Urothelium cell line (cell line): Measurements from ENCODE around the gene SERPINA5.

Experiments
- DNase-seq: peaks from one replicate; pipeline ENCODE4 v3.0.0; 2011; ENCODE audit warnings: low spot score, mixed read lengths
- FAIRE-seq: peaks from 2 replicates; lab custom pipeline; 2011; peaks lifted over from hg19 to GRCh38; lab: Jason Lieb, UNC

Gene SERPINA5

DNA sequence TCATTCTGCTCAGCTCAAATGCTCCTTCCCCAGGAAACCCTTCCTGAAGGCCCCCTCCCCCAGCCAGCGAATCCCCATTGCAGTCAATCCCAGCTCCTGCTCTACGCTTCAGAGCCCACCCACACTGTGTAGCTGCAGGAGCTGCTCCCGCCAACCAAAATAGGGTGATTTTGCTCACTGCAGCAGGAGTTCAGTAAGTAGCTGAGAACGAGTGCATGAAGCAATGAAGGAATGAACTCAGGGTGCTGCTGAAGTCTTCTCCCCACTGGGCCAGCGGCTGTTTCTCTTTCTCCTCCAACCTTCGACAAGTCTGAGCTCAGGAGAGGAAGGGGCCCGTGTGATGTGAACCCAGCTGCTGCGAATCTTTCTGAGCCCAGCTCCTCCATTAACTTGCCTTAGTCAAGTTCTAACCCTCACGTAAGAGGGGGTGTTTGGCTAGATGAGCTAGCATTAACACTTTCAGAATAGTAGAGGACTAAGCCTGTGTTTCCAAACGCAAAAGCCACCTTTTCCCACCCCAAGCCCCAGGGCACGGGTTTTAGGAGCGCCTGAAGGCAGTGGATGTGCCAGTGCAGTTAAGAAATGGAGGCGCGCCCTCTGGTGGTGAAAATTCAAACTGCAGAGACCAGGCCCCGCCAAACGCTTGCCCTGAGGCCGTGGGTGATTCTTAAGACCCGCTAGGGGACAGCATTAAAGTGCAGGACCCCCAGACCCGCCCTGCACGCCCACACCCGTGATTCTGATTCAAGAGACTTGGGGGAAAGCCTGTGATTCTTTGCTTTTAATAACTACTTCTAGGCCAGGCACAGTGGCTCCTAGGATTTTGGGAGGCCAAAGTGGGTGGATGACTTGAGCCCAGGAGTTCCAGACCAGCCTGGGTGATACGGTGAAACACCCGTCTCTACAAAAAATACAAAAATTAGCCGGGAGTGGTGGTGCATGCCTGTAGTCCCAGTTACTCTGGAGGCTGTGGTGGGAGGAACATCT, 31.9 kb upstream of the SERPINA5 start:
- peak; percentile 61 for DNase-seq

GRCh38 chr14:94550041-94550440, 31.2 kb upstream of the SERPINA5 start:
- no peak for DNase-seq
- FAIRE-seq = no peak

More for the DNA sequence above, 31.9 kb upstream of the SERPINA5 start:
- no peak for FAIRE-seq

- FAIRE-seq = no peak
- no peak for DNase-seq
Measured at GRCh38 chr14:94555991-94556390, 25.2 kb upstream of the SERPINA5 start.

DNA sequence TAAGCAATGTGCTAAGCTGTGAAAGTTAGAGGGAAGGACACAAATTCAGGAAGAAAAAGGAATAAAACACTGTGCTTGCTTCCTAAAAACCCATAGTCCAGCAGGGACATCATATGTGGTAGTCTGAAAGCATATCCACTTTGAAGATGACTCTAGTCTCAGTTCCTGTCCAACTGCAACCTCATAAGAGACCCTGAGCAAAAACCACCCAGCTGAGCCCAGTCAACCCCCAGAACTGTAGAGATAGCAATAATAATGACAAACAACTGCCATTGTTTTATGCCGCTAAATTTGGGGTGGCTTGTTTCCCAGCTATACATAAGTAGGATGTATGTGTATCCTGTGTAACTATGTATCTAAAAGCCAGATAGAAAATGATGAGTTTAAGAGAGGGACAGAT, 23.9 kb upstream of the SERPINA5 start:
- DNase-seq = no peak

GRCh38 chr14:94558842-94559241, 22.4 kb upstream of the SERPINA5 start:
- FAIRE-seq (no peak), DNase-seq (no peak)

More for the DNA sequence above, 23.9 kb upstream of the SERPINA5 start:
- FAIRE-seq = no peak

- FAIRE-seq (no peak), DNase-seq (no peak)
Measured at GRCh38 chr14:94559638-94560290, 21.5 kb upstream of the SERPINA5 start.

DNA sequence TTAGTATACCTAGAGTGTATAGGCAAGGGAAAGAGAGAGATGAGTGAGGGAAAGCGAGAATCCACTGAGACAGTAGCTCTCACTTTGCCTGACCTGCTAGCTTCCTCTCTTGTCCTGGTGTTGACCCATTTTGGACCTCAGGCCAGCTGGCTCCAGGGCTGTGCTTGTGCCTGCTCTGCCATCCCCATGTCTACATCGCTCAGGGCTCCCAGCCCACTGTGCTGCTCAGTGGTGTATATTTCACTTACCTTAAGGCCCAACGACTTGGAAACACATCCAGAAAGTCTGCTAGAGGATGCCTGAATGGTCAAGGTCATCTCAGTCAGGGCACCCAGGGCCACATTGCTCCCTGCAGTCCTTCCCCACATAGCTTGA, 20.9 kb upstream of the SERPINA5 start:
- FAIRE-seq (no peak), DNase-seq (no peak)

GRCh38 chr14:94560751-94561655, 20.2 kb upstream of the SERPINA5 start, which contains the start of gene SERPINA4:
TSS of gene SERPINA4 (plus strand) at chr14:94561442. CDS start at chr14:94563483, 2,041 bp downstream.
- DNase-seq (no peak), FAIRE-seq (no peak)

GRCh38 chr14:94561656-94562010, 19.6 kb upstream of the SERPINA5 start:
- FAIRE-seq (no peak), DNase-seq (no peak)

GRCh38 chr14:94562022-94562421, 19.2 kb upstream of the SERPINA5 start:
- FAIRE-seq = no peak
- DNase-seq = no peak

DNA sequence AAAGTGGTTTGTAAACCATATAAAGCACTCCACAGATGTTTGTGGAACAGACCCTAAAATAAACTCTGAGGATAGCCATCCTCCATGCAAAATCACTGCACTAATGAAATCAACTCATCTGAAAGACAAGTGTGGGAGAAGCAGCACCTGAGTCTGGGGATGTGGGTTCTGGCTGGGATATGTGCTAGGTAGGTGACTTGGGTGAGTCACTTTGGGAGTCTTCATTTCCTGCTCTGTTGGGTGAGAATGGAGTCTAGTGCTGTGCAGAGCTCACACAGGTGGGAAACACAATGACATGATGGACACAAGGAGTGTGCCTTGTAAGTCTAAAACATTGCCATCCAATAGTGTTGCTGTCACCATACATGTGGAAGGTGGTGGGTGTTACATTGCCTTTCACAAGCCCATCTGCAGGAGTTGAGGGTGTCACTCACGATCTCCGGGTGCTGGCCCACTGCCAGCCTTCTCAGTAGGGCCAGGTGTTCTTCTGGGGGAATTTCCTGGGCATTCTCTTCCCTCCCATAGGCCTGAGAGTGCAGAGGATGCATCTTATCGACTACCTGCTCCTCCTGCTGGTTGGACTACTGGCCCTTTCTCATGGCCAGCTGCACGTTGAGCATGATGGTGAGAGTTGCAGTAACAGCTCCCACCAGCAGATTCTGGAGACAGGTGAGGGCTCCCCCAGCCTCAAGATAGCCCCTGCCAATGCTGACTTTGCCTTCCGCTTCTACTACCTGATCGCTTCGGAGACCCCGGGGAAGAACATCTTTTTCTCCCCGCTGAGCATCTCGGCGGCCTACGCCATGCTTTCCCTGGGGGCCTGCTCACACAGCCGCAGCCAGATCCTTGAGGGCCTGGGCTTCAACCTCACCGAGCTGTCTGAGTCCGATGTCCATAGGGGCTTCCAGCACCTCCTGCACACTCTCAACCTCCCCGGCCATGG, 18.0 kb upstream of the SERPINA5 start:
- no peak for FAIRE-seq
- DNase-seq = no peak

DNA sequence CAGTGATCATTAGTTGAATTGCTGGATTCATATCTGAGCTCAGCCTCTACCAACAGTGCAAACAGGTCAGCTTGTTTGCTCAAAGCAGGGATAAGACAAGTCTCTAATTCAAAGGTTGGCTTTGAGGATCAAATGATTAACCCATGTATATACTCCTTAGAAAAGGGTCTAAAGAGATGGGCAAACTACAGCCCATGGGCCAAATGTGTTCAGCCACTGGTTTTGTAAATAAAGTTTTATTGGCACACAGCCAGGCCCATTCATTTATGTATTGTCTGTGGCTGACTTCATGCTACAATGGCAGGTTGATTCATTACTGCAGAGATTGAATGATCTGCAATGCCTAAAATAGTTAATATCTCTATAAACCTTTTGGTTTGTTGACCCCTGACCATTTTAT, 16.8 kb upstream of the SERPINA5 start:
- FAIRE-seq = no peak
- no peak for DNase-seq

- FAIRE-seq = no peak
- DNase-seq = no peak
Measured at GRCh38 chr14:94568186-94568585, 13.0 kb upstream of the SERPINA5 start.

DNA sequence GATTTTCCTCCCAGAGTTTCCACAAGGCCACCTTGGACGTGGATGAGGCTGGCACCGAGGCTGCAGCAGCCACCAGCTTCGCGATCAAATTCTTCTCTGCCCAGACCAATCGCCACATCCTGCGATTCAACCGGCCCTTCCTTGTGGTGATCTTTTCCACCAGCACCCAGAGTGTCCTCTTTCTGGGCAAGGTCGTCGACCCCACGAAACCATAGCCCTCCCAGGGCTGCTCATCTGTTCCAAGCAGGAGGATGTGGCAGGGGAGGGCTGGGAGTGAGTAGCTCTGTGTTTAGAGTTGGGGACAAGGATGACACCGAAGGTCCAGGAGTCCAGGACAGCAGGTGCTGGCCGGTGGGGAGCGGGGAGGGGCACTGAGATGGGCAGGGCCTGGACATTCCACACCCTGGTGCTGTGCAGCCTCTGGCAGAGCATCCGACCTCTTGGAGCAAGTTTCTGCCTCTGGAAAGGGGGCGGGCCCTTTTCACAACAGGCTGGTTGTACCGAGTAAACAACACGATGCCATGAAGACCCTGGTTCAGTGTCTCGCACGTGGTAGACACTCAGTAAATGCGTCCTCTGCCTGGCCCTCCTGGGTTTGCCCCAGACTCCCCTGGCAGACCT, 11.7 kb upstream of the SERPINA5 start:
- FAIRE-seq (no peak), DNase-seq (no peak)

DNA sequence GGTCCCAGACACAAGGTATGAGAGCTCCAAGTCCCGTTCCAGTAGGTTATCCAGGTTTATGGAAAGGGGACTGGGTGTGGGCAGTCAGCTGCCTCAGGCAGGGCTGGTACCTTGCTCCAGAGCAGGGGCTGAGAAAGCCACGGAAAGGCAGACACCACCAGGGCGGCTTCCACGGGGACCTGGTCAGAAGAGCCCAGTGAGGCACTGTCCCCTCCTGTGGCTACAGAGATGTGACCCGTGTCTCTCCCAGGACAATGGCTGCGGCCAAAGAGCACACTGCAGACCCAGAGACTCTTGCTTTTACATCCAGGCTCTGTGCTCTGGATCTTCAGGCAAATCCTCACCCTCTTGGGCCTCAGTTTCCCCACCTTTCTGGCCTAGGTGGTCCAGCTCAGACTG, 11.2 kb upstream of the SERPINA5 start:
- FAIRE-seq (no peak), DNase-seq (no peak)

DNA sequence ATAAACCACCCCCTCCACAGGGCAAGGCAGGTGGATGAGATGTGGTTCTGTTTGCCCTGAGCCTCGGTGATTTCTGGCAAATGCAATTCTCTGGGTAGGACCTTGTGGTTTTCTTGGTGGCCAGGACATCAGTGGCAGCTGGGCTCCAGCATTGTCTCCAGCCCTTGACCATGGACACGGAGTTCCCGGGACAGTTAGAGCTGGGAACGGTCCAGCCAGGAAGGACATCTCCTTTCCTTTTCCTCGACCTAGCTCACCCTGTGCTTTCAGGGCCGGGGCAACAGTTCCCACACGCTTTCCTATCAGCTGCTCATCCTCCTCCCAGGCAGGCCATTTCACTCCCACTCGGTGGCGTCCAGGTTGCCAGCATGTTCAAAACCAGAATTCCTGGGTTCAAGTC, 10.8 kb upstream of the SERPINA5 start:
- FAIRE-seq = no peak

DNA sequence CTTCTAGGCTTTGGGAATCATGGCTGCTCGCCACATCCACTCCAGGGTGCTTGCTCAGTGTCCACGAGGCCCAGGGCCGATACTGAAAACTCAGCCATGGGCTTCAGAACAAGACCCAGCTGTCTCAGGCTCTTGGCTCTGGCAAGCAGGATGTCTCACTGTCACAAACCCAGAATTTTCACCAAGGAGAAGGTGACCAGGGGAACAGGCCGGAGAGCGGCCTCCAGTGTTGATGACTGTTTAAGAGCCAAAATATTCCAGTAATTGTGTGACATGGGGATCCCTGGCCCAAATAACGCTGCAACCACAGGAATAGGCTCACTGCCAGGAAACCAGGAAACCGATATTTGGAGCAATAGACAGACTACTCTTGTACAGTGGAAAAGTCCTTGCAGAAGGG, 9.8 kb upstream of the SERPINA5 start:
- DNase-seq = no peak
- no peak for FAIRE-seq

More for the DNA sequence above, 10.8 kb upstream of the SERPINA5 start:
- no peak for DNase-seq

GRCh38 chr14:94571950-94572349, 9.3 kb upstream of the SERPINA5 start:
- DNase-seq = peak; percentile 12
- FAIRE-seq = no peak

- FAIRE-seq = no peak
- DNase-seq = no peak
Measured at GRCh38 chr14:94572637-94573303, 8.5 kb upstream of the SERPINA5 start.
